Measurements from ENCODE around the gene IGF1R.

Gene IGF1R

DNA sequence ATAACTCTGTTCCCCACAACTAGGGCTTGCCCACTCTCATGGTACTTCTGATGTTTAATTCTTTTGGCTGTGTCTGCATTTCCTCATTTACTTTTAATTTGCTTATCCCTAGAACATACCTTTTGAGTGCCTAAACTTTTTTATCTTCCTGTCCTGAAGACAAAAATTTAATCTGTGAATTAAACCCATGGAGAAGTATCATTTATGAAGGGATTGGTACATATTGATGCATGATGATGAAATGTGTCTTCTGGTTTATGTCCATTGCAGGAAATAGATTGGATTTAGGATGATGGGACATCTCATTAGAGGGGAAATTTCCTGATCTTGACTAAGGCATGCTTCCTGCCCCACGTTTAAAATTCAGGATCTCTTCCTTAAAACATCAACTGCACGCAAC, 249.8 kb downstream of the IGF1R start:
- no peak for DNase-seq

DNA sequence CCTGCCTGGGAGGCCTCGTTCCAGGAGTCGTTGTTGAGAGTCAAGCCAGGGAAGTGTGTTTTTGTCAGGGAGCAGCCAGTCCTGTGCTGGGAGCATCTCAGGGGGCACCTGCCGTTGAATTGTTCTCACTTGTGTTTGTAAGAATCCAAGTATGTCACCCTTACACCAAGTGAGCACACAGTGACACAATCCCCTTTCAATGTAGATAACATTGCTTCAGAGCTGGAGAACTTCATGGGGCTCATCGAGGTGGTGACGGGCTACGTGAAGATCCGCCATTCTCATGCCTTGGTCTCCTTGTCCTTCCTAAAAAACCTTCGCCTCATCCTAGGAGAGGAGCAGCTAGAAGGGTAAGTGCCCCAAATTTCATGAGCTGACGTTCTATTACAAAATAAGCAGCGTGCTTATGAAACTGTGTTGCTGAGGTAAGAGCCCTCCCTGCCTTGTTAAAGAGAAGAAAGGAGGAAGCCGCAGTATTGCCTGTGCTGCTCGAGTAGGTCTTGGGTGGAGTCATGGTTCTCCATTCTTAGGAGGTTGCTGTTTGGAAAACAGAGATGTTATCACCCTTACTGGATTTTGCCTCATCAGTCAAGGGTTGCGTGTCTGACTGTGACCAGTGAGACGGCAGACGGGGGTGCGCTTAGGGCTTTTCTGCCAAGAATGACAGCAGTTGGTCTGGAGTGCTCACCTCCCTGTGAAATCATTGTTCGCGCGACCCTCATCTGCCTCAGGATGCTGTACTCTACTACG, 251.1 kb downstream of the IGF1R start:
- peak in 1 of 2 donors; percentile 51 for DNase-seq

DNA sequence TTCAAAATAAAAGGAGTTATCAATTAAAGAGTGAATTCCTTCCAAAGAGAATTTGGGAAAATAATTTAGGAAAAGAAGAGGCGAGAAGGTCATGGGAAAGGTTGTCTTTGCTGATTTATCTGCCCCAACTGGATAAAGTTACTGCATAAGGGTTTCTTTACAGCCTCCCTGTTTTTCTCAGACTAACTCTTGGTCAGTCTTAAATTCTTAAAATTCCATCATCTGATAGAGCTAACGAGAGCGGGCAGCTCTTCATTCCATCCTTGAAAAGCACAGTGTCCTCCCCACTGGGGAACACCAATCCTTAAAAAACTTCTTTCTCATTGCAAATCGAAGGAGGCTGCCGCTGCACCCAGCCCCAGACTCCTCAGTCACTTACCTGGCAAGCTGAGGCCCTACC, 252.0 kb downstream of the IGF1R start:
- no peak for DNase-seq

DNA sequence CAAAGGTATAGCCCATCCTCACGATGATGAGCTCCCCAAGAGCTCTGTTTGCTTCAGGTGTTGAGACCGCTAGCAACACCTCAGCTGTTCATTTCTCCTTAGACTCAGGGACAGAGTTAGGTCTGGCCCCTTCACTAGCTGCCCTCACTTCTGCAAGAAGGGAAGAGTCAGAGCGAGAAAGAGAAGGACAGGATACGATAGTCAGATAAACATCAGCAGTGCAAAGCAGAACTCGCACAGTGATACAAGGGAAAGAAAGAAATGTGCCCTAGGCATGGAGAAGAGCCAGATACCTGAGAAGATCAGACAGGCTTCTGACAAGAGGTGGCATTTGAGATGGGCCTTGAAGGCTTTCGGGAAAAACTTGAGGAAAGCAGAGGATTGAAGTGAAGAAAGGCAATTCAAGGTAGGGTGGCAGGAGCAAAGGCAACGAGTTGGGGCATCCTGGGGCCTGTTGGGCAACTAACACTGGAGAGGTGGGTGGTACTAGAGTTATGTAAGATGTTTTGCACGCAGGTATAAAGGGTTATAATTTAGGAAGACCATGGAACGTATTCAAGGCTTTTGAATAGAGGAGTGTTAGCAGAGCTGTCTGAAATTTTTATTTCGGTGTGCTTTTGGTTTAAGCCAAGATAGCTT, 253.2 kb downstream of the IGF1R start:
- DNase-seq: no peak

DNA sequence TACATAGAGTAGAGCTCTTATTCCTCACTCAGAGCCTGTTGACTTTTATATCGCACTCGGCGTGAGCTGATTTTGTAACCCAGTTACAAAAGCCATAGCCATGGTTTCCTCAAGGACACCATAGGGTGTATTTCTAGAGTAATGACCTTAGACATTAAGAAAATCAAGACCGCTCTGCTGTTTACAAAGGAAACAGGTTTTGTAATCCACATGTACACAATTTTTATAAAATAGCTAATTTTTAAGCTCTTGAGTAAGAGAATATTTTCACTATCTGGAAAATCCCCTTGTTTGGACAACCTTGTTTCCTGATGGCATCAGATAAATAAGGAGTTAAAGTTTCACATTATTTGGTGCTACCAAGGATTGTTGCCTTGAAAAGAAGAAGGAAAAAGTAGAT, 254.6 kb downstream of the IGF1R start:
- no peak for DNase-seq

DNA sequence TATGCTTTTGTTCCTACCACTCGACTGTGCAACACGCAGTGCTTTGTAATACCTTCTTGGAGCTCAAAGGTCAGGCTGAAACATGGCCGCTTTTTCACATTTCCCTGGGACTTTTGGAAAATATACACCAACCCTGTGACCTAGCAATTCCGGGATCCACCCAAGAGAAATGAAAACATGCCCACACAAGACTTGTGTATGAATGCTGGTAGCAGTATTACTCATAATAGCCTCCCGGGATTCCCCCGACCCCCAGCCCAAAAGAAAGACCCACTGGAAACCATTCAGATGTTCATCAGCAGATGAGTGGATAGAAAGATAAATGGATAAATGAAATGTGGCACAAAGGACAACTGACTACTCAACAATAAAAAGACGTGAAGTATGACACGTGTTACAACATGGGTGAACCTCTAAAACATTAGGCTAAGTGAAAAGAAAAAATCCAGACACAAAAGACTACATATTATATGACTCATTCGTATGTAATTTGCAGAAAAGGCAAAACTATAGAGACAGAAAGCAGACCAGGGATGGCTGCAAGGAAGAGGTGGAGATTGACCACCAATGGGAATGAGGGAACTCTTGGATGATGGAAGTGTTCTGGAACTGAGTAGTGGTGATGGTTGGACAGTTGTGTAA, 255.2 kb downstream of the IGF1R start:
- DNase-seq: no peak

DNA sequence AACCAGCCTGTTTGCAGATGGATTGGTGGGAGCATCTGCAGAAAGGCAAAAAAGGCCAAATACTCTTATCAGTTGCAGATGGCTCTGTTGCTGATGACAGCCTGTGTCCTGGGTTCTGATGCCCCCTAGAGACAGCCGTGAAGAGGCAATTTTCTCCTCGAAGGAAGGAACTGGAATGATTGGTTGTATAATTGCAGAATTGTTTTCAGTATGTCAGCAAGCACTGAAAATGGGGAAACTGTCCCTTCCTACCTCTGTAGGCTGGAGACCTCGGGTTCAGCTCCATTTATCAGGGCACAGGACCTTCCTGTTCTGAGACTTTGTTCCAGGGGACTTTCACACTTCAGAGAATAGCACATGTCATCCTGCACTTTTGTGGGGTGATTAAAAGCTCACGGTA, 256.2 kb downstream of the IGF1R start:
- DNase-seq: peak in 1 of 2 donors; percentile 6

DNA sequence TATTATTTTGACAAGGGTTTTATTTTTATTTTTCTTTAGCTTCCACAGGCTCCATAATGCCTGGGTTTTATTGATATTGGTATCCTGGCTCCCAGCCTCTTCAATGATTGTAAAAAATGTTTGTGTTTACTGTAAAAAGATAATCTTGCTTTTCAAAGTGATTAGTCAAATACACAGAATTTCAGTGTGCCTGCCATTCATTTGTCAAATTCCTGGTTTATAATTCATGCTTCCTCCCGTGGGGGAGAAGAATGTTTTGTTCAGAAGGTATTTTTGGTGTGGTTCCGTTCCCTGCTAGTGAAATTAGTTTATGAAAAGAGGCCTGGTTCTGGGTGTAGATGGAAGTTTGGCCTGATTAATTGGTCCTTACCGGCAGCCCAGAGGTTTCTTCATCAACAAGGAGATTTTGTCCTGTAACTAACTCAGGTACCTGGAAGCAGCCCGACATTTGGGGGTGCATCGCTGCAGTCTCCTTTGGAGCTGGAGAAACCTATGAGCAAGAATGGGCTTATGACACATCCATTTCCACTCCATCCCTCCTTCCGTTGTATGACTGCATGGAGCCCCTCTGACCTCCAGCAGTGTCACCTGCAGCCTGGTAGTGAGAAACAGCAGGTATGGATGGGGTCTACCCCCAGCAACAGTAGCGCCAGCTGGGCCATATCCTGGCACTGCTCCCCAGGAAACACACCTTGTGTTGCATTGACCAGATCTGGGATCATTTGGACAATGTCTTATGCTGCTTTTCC, 257.8 kb downstream of the IGF1R start:
- no peak for DNase-seq

DNA sequence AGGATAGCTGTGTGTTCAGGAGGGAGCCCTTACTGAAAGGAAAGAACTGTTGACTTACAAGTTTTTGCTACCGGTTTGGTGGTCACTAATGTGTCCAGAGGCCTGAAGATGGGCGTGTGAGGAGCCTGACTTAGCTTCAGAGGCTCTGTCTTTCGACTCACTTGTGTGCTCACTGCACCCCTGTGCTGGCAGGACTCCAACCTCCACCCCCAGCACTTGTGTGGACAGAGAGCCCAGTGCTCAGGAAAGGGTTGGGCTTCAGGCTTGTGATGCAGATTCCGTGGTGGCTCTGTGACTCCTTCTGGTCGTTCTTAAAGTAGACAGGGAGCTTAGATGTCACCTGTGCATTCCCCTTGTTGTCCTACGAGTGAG, 258.4 kb downstream of the IGF1R start:
- DNase-seq: no peak

DNA sequence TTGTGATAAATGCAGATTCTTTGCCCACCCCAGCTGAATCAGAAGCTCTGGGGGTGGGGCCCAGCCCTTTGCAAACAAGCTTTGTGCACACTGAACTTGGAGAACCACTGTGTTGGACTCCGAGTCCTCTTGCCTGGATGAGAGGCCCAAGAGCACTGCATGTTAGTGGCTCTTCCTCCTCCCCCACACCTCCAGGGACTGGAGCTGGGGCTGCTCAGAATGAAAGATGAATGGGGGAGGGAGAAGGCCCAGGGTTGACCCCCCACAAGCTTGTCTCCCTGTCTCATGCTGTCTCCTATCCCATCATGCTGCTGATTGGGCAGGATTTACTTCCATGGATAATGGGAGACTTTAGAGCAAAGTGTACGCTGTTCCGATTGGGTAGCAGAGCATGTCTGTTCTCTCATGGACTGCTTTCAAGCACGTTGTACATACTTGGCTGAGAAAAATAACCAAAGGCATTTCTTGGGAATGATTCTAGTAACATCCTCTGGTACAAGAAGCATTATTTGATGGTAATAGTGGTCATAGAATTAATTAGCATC, 259.7 kb downstream of the IGF1R start:
- DNase-seq: no peak

DNA sequence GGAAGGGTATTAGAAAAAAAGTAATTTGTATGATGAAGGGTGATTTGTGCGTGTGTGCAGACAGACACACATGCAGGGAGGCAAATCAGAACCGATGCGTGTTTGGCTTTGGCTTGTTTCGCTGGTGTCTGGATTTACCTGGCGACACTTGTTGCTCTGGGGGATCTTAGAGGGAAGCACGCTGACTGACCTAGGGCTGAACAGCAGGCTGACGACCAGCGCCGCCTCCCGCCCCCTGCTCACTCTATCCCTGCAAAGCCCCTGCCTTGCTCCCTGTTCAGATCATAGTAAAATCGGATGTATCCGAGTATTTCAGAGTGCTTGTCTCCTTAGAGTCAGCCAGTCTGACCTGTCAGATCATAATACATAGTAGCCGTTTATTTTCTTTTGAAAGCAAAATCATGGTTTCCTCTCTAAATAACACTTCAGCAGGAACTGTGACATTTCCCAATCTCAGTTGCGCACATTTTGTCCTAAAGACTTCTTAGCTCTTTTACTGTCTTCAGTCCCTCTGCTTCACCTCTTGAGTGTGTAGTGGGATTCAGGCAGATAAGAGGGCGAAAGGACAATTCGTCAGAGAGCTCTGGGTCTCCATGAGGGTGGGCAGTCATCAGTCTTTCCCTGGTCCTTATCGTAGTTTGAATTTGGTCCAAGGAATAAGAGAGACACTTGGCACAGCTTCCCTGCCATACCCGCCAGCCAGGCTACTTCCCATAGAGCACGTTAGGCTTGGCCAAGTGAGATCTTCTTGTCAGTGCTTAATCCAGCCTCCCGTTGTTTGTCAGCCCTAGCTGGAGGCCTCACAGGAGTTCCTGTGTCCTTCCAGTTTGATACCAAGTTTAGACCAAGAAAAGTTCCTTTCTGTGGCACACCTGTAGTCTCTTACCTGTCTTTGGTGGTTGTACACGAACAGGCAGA, 261.9 kb downstream of the IGF1R start:
- DNase-seq: no peak

DNA sequence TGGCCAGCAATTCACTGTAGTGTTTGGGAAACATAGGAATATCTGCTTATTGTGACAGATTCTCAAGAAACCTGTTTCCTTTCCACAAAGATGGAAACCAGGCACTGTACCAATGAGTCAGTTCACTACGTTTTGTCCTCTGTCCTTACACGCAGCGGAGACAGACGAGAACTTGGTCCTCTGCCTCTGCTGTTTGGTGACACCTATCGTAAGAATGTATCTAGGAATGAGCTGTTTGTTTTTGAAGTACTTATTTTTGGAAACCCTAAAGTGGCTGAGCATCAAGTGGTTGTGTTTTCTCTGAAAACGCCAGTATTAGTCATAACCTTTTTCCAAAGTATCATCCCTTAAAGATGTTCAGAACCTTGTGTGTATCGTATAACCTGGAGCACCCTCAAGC, 266.3 kb downstream of the IGF1R start:
- no peak for DNase-seq

DNA sequence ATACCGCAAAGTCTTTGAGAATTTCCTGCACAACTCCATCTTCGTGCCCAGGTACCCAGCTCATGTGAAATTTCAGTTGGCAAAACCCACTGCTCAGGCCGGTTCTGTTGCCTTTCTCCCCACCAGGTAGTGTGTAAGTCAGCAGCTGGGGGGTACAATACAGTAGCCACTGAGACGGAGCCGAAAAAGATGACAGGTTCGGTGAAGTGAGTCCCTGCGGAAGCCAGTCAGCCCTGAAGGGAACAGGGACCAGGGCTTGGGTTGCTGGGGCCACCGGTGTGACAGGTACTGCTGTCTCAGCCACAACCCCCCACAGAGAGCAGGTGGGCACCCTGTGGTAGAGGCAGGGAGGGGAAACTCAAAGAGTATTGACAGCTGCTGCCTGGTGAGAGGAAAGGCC, 268.5 kb downstream of the IGF1R start:
- no peak for DNase-seq

DNA sequence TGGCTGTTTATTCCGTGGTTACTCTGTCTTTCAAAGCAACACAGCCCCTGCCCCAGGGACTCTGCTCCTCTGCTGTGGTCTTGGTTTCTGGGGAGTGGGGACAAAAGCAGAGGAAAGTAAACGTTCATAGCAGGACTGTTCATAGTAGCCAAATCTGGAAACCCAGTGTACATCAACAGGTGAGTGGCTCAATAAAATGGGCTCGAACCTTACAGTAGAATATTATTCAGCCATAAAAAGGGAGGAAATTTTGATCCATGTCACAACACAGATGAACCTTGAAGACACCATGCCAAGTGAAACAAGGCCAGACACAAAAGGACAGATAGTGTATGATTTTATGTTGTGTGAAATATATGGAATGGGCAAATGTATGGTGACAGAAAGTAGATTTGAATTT, 269.1 kb downstream of the IGF1R start:
- DNase-seq: no peak

DNA sequence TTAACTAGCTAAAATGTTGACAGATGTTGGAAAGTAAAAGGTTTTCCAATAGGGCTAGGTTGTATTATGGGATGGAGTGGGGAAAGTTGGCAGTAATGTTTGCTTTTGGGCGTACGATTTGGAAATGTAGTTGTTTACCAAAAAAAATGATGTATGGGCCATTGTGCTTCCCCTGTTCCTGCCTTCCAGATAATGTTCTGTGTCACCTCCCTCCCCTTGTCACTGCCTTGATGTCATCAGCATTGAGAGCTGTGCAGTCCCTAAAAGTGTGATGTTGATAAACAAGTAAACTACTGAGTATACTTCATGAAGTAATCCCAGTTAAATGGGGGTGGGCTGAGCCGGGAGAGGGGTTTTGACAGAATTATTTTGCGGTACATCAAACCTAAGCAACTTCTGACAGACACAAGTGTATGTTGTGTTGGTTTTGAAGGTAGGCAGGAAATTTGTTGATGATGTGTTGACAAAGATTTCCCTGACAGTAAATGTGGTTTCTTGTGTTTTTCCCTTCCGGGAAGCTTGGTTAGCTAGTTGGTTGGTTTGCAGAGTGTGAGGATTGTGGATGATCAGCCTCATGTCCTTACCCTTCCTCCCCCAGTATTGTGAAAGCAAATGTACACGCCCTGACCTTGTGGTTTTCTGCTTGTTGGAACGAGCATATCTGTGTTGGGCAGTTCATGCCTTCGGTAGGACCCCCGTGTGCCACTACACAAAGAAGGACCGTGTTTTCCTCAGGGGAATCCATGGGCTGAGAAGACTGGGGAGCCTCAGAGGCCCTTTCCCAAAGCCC, 271.9 kb downstream of the IGF1R start:
- DNase-seq: no peak

DNA sequence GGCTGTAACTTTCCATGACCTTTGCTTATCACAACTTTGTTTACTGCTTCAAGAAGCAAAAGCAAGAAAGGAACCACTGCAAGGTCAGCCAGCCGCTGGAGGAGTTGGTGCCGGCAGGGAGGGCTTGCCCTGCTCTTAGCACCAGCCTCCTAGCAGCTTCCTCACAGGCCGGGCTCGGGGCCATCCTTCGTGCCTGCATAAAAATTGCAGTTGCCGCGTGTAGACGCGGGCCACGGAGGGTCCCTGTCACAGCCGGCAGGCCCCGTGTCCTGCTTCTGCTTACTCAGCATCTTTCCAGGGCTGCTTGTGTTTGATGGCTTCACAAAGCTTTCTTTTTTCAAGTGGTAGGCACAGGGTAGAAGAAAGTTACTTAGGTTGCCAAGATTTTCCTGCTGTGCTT, 274.8 kb downstream of the IGF1R start:
- DNase-seq: no peak

DNA sequence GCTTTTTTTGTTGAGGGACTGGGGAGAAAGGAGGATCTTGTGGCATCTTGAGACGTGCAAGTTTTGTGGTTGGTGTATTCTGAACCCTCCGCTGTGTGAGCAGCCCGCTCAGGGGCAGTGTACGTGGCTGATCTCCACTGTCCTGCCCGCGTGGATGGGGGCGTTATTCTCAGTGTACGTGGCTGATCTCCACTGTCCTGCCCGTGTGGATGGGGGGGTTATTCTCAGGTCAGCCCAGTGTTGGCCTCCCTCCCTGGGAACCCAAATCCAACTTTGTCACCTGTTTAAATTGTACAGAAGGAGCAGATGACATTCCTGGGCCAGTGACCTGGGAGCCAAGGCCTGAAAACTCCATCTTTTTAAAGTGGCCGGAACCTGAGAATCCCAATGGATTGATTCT, 275.2 kb downstream of the IGF1R start:
- no peak for DNase-seq

DNA sequence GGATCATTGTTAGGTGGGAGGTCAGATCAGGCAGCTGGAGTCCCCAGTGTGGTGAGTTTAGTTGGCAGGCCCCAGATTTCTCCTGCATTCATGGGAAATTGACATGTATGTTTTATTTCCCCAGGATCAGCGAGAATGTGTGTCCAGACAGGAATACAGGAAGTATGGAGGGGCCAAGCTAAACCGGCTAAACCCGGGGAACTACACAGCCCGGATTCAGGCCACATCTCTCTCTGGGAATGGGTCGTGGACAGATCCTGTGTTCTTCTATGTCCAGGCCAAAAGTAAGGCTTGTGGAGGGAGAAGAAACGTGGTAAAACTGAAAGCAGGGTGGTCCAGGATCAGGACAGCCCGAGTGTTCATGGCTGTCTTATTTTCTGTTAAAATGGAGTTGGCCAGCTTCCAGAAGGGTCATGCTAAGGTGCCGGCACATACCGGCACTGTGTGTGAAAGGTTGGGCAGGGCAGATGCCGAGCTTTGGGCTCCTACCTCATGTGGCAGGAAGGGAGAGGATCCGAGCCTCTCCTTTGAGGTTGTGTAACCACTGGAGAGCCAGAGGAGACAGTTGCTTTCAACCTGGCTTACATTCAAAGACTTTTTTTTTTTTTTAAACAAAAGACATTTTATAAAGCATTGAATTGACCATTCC, 276.2 kb downstream of the IGF1R start:
- DNase-seq: no peak

DNA sequence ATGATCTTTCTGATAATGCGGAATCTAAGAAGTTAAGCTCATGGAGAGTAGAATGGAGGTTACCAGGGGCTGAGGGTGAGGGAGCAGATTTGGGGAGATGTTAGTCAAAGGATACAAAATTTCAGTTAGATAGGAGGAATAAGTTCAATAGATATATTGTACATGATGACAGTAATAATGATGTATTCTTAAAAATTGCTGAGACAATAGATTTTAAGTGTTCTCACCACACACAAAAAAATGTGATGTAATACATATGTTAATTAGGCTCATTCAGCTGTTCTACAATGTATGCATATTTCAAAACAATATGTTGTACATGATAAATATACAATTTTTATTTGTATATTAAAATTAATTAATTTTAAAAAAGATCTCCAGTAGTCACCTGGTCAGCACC, 277.9 kb downstream of the IGF1R start:
- DNase-seq: no peak

DNA sequence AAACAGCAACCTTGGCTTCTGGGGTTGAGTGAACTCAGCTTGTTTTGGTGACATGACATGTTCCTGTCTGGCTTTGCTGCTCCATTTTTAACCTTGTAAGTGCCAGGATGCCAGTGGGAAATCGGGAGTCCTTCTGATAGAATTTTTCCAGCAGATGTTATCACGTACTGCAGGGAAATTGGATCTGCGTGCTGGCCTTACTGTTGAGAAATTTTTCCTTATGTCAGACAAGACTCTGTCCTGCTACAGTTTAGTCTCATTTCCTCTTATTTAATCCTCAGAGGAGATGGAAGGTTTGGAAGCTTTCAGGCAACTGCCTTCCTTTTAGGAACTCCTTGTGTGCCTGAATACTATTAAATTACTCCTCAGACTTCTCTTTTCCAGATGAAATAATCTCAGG, 278.7 kb downstream of the IGF1R start:
- no peak for DNase-seq

DNA sequence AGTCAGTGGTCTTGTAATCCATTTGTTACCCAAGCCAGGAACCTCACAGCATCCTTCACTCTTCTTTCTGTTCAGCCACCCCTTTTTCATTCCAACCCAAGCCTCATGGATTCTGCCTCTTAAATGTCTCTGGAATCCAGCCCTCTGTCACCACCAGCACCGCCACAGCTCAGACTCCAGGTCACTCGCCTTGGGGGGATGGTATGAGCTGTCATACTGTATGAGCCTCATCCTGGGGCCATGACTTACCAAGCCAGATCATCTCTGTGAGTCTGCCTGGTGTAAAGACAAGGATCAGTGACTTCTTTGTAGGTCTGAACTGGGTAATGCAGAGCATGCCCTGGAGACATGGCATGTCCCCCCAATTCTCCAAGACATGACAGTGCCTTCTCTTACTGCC, 279.7 kb downstream of the IGF1R start:
- DNase-seq: no peak
